HG02884 (cell line): ENCODE data around the gene CEP72.
"Not testable (repeated sequence)": the region's sequence is repeated elsewhere in the genome, so short reads cannot be mapped to it uniquely, and the experiment has no call there.

ENCODE experiments used
- ATAC-seq: cut with Tn5 transposase; IDR thresholded peaks from one replicate; pipeline ENCODE4 v1.9.1; 2021; ENCODE audit warnings: mild to moderate bottlenecking, moderate library complexity; ENCODE audit not compliant: unreplicated experiment

The CEP72 gene

GRCh38 chr5:579746-580366 is 32.3 kb upstream of the CEP72 start:
- ATAC-seq: no peak

- no peak for ATAC-seq
These were observed 31.7 kb upstream of the CEP72 start for GRCh38 chr5:580436-580835.

- no peak for ATAC-seq
These were observed 30.9 kb upstream of the CEP72 start for GRCh38 chr5:581266-581665.

GRCh38 chr5:581941-582340 is 30.2 kb upstream of the CEP72 start:
- ATAC-seq: no peak

DNA sequence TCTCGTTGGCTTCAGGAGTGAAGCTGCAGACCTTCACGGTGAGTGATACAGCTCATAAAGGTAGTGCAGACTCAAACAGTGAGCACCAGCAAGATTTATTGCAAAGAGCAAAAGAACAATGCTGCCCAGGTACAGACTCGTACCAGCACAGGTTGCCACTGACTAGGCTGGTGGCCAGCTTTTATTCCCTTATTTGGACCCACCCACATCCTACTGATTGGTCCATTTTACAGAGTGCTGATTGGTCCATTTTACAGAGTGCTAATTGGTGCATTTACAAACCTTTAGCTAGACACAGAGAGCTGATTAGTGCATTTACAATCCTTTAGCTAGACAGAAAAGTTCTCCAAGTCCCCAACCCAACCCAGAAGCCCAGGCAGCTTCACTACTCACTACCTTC is 29.7 kb upstream of the CEP72 start:
- not testable (repeated sequence) for ATAC-seq

- ATAC-seq: no peak
These were observed 29.1 kb upstream of the CEP72 start for GRCh38 chr5:582936-583635.

GRCh38 chr5:583645-584044 is 28.5 kb upstream of the CEP72 start:
- no peak for ATAC-seq

- ATAC-seq: no peak
These were observed 27.9 kb upstream of the CEP72 start for GRCh38 chr5:584216-584615.

DNA sequence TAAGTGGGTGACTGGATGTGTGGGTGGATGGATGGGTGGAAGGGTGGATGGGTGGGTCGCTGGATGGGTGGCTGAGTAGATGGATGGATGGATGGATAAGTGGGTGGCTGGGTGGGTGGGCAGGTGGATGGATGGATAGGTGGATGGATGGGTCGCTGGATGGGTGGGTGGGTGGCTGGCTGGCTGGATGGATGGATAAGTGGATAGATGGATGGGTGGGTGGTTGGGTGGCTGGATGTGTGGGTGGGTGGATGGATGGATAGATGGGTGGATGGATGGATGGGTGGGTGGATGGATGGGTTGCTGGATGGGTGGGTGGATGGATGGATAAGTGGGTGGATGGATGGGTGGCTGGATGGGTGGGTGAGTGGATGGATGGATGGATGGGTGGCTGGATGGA is 27.3 kb upstream of the CEP72 start:
- no peak for ATAC-seq

- ATAC-seq: no peak
These were observed 26.6 kb upstream of the CEP72 start for GRCh38 chr5:585556-585955.

DNA sequence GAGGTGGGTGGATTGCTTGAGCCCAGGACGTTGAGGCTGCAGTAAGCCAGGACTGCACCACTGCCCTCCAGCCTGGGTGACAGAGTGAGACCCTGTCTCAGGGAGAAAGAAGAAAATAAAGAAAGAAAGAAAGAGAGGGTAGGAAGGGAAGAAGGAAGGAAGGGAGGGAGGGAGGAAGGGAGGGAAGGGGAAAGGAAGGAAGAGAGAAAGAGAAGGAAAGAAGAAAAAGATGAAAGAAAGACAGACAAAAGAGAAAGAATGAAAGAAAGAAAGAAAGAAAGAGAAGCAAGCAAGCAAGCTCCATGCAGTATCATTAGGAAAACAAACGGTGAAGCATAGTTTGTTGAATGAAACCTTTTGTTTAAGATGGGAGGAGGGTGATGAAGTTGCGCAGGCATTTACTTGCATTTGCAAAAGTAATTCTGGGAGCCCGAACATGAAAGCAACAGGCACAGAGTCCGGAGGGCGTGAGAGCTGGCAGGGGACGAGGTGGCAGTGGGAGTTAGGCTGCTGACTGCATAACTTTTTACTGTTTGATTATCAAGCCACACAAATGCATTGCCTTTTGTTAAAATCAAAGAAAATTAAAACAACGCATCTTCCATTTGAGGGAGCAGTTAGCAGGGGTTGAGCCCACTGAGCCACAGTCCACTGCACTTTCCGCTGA is 26.0 kb upstream of the CEP72 start:
- no peak for ATAC-seq

DNA sequence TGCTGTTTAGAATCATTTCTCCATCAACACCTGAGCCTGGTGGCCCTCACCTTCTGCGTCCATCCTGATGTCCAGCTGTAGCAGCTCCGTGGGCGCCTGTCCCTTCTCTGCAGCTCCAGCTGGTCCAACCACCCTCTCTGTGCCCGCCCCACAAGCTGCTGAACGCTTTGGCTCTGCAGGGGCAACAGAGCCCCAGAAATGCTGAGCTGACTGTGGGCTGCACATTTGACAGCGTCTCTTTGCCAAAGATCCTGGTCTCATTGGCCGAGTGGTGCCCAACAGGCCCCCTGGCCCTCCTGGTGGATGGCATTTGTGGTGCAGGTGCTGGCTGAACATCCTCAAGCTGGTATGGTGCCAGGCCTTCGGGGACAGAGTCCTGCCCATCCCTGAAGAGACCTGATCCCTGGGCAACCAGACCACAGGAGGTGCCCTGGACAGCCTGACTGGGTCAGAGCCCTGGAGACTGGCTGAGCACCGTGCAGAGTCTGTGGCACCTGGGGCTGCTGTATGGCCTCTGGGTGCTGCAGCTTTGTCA is 25.3 kb upstream of the CEP72 start:
- no peak for ATAC-seq

- no peak for ATAC-seq
These were observed 24.7 kb upstream of the CEP72 start for GRCh38 chr5:587403-587802.

DNA sequence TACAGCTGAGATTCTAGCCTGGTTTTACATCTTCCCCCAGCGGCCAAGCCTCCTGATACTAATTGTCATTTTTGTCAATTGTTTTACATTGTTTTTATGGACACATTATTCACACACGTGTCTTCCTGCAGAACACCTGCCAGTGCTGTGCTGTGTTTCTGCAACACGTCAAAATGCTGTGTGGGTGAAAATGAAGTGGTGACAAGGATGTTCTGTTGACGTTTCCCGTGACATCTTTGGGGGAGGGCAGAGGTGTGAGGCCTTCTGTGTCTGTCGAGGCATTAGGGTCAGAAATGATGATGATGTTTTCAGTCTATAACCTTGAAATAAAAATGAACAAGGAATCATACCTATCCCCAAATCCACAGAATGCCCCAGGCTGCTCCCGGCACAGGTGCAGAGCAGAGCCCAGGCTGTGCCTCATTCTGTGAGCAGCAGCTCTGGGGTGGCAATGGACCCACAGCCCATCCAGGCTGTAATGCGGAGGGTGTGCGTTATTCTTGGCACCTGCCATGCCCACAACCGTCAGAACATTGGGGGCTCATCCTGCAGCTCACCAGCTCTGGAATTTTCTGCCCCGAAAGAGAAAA is 23.6 kb upstream of the CEP72 start:
- no peak for ATAC-seq

GRCh38 chr5:589173-589572 is 23.0 kb upstream of the CEP72 start:
- no peak for ATAC-seq

- no peak for ATAC-seq
These were observed 22.6 kb upstream of the CEP72 start for GRCh38 chr5:589588-589987.

DNA sequence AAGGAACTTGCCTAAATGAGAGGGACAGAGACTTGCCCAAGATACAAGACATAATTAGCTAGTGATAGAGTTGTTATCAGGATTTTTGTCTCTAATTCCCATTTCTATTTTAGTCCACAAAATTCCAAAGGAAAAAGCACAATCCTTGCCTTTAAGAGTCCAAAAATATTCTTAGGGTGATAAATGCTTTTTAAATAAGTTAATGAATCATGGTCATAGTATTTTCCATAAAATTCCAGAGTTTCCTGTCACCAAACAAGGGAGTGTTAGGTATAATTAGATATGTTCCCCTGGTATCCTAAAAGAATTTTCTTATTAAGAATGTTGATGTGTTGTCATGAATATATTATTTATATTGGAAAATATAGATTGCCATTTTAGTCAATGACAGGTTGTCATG is 21.8 kb upstream of the CEP72 start:
- ATAC-seq: no peak

GRCh38 chr5:591746-592145 is 20.4 kb upstream of the CEP72 start:
- no peak for ATAC-seq

DNA sequence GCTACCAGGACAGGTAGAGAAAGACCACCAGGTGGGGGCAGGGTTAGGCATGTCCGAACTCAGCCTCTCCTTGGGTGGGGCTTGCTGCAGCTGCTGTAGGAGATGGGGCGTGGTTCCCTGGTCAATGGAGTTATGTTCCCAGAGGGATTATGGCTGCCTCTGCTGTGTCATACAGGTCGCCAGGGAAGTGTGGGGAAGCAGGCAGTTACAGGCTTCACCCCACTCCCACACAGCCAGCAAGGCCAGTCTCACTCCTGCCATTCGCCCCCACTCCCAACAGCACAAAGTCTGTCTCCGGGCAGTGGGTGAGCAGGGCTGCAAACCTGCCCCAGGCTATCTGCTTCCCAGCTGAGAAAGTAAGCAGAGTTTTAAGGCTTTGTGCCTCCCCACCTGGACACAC is 20.0 kb upstream of the CEP72 start:
- ATAC-seq: no peak

DNA sequence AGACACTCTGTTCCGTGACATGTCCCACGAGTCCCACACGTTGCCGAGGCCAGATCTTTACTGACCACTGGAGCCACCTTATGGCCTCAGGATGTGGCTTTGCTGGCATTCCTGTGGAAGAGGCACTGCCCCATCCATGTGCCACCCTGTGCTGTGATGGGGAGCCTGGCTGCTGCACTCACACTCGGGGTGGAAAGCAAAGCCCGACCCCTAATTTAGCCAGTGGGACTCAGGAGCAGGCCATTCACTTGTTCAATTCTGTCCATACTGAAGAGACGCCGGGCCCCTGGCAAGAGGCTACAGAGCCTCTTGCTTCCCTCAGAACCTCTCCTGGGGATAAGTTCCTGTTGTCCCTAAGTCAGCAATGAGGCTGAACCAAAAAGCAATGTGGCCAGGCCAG is 18.6 kb upstream of the CEP72 start:
- no peak for ATAC-seq

GRCh38 chr5:594226-594860 is 17.8 kb upstream of the CEP72 start:
- no peak for ATAC-seq
